Measurements from ENCODE around the gene RGS12.

DNA sequence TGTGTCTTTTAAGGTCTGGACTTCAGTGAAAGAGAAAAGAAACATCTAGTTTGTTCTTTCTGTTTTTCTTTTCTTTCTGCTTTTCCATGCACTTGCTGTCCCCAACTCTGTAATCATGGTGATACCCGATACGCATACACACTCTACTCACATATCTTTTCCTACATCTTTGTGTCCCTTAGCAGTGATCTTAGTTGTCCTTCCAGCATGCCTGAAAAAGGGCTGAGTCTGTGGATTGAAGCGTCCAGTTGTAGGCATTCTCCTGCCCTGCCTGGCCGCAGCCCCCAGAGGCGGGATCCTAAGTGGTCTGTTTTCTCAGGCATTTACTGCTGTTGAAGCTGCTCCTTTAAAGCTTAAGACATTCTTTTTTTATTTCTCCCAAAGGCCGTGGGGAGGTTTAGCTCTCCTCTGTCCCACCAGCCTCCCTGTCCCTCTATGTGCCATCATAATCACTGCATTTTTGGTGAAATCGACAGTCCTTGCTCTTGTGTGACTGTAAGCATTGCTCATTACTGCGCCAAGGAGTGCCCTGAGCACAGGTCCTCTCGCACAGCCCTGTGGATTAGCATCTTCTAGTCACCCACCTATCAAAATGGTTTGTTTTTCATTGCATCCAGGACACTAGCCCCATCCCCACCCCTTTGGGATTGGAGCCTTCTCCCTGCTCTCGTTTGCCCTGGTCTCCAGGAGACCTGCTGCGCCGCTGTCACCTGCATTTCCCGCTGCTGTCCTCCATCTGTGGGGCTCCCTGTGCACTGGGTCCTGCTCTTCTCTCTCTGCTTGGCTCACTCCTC, 4.4 kb downstream of the RGS12 start:
- TF ChIP-seq, protein P1, sequence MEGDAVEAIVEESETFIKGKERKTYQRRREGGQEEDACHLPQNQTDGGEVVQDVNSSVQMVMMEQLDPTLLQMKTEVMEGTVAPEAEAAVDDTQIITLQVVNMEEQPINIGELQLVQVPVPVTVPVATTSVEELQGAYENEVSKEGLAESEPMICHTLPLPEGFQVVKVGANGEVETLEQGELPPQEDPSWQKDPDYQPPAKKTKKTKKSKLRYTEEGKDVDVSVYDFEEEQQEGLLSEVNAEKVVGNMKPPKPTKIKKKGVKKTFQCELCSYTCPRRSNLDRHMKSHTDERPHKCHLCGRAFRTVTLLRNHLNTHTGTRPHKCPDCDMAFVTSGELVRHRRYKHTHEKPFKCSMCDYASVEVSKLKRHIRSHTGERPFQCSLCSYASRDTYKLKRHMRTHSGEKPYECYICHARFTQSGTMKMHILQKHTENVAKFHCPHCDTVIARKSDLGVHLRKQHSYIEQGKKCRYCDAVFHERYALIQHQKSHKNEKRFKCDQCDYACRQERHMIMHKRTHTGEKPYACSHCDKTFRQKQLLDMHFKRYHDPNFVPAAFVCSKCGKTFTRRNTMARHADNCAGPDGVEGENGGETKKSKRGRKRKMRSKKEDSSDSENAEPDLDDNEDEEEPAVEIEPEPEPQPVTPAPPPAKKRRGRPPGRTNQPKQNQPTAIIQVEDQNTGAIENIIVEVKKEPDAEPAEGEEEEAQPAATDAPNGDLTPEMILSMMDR (IDR thresholded peaks at IDR 0.05; ENCODE audit: low read depth, low read length, poor library complexity, severe bottlenecking): no peak
- TF ChIP-seq EZH2phosphoT487 (IDR thresholded peaks at IDR 0.05; ENCODE audit: borderline replicate concordance, low read length): no peak
